Left lung (tissue), 10 donors: ENCODE data around the gene DNAH8. TPM values are rescaled to one million over a fixed set of nuclear protein-coding genes. Genes with fewer than 3 reads are reported as not detected.

ENCODE experiments used
- ATAC-seq: fragments of 200-7000 bp; cut with Tn5 transposase; one replicate; pipeline ENCODE4 v1.9.1; 2020; ENCODE audit warnings: moderate library complexity
- DNase-seq, 4 donors: peaks; one replicate each; pipeline ENCODE4 v3.0.0-alpha.2; 2013 to 2020
- H3K27ac ChIP-seq, 2 donors: fragments of 200-600 bp; sonication (generic) in 1 of 2; one replicate each; pipeline versions ENCODE4 v1.5.0 to v1.8.0; 2020 to 2021
- H3K27me3 ChIP-seq, 2 donors: fragments of 200-600 bp; sonication (generic) in 1 of 2; one replicate each; pipeline versions ENCODE4 v1.5.0 to v1.8.0; 2020 to 2021
- H3K36me3 ChIP-seq, 2 donors: fragments of 200-600 bp; sonication (generic) in 1 of 2; one replicate each; pipeline versions ENCODE4 v1.5.0 to v1.8.0; 2020 to 2021
- H3K4me1 ChIP-seq, 2 donors: fragments of 200-600 bp; one replicate each; pipeline ENCODE4 v1.8.0; 2021
- H3K4me3 ChIP-seq, 2 donors: fragments of 200-600 bp; sonication (generic) in 1 of 2; one replicate each; pipeline versions ENCODE4 v1.5.0 to v1.8.0; 2020 to 2021; ENCODE audit warnings: mild to moderate bottlenecking in 1 of 2
- H3K9me3 ChIP-seq, 2 donors: fragments of 200-600 bp; sonication (generic) in 1 of 2; one replicate each; pipeline versions ENCODE4 v1.5.0 to v1.8.0; 2020 to 2021
- CTCF ChIP-seq, 2 donors: fragments of 200-600 bp; sonication (generic) in 1 of 2; IDR thresholded peaks; one replicate each; pipeline versions ENCODE4 v1.5.0 to v1.8.0; 2021; ENCODE audit warnings: antibody characterized with exemption in 2 of 2
- intact Hi-C, 2 donors: fragments of 100-400 bp; cut with DNase I; formaldehyde crosslinking; loops; one replicate each; pipeline versions ENCODE4 v1.11.2 to v1.14.2; 2022
- polyA plus RNA-seq, 6 donors: library from polyadenylated mRNA; unstranded; fragments of 120-200 nt; gene quantifications; one replicate each; pipeline ENCODE4 v1.2.1, GENCODE V29; 2013; ENCODE audit not compliant: insufficient read length in 6 of 6
- total RNA-seq, 2 donors: library from RNA; stranded (reverse); fragmentation: NEBNext Ultra II Directional; extraction: Animal tissue kit (Norgen Biotek cat#: 25700); gene quantifications; one replicate each; pipeline ENCODE4 v1.2.1, GENCODE V29; 2021
- donor health status: DM: no; HTN: yes; CAD: no.
- donor health status: DM: no; HTN: no; CAD: no.

DNAH8 gene
- total and polyA plus RNA-seq, 8 donors: 0.03 to 0.34 (median 0.08) TPM

- Histone ChIP-seq H3K36me3 (no peaks in the 10 kb centered on the region), H3K27me3 (no peaks in the 10 kb centered on the region), H3K4me1 (no peaks in the 10 kb centered on the region), H3K9me3 (no peaks in the 10 kb centered on the region), H3K4me3 (no peak overlapping the region), H3K27ac (no peak overlapping the region)
- intact Hi-C loops: no loop called here
- TF ChIP-seq CTCF (IDR thresholded peaks at IDR 0.05): no peak
- ATAC-seq: no peak
- no peak for DNase-seq
Observed at GRCh38 chr6:38860041-38860440, 144.9 kb downstream of the DNAH8 start.

- no peak for TF ChIP-seq CTCF (IDR thresholded peaks at IDR 0.05)
- DNase-seq (peak in 2 of 4 donors; percentile 15 to 33), ATAC-seq (peak; percentile 91)
- H3K27me3 ChIP-seq: no peaks in the 10 kb centered on the region
- H3K36me3 ChIP-seq: no peaks in the 10 kb centered on the region
- peak overlapping the region in 1 of 2 donors; percentile 35 for H3K27ac ChIP-seq
- no peaks in the 10 kb centered on the region for H3K9me3 ChIP-seq
- no peaks in the 10 kb centered on the region for H3K4me1 ChIP-seq
- no peak overlapping the region for H3K4me3 ChIP-seq
- intact Hi-C loops: no loop called here
Observed at GRCh38 chr6:38861926-38862401, 146.9 kb downstream of the DNAH8 start.

- H3K4me3 ChIP-seq: no peak overlapping the region
- H3K4me1 ChIP-seq: no peaks in the 10 kb centered on the region
- ATAC-seq (no peak), DNase-seq (no peak)
- no peaks in the 10 kb centered on the region for H3K9me3 ChIP-seq
- no peaks in the 10 kb centered on the region for H3K36me3 ChIP-seq
- H3K27ac ChIP-seq: no peak overlapping the region
- intact Hi-C loops: no loop called here
- H3K27me3 ChIP-seq: no peaks in the 10 kb centered on the region
- TF ChIP-seq CTCF (IDR thresholded peaks at IDR 0.05): no peak
Observed at GRCh38 chr6:38865521-38866174, 150.5 kb downstream of the DNAH8 start.

- intact Hi-C loops: no loop called here
- Histone ChIP-seq H3K36me3 (no peaks in the 10 kb centered on the region), H3K27me3 (no peaks in the 10 kb centered on the region), H3K4me3 (no peak overlapping the region), H3K9me3 (no peaks in the 10 kb centered on the region), H3K4me1 (no peaks in the 10 kb centered on the region), H3K27ac (no peak overlapping the region)
- ATAC-seq: no peak
- no peak for DNase-seq
- no peak for TF ChIP-seq CTCF (IDR thresholded peaks at IDR 0.05)
Observed at GRCh38 chr6:38867726-38868125, 152.6 kb downstream of the DNAH8 start.

GRCh38 chr6:38871741-38872568, 156.8 kb downstream of the DNAH8 start:
- intact Hi-C loops: loop anchor here in 1 of 2 donors (10.0 kb wide), 1 partner anchor 433 kb away; no protein-coding TSS in a partner anchor
- Histone ChIP-seq H3K4me3 (no peak overlapping the region), H3K27me3 (no peaks in the 10 kb centered on the region), H3K4me1 (no peaks in the 10 kb centered on the region), H3K9me3 (no peaks in the 10 kb centered on the region), H3K36me3 (no peaks in the 10 kb centered on the region), H3K27ac (no peak overlapping the region)
- TF ChIP-seq CTCF (IDR thresholded peaks at IDR 0.05): peak; percentile 83 to 90
- peak; percentile 87 for ATAC-seq
- peak in 3 of 4 donors; percentile 37 to 52 (median 45) for DNase-seq
